CD4-positive, alpha-beta T cell treated with Interleukin-12 subunit alpha and Interleukin-12 subunit beta, for 1 hour (primary cell): ENCODE measurements around the gene TDP1.
"Not testable (repeated sequence)": the region's sequence is repeated elsewhere in the genome, so short reads cannot be mapped to it uniquely, and the experiment has no call there.

ENCODE experiments used
- DNase-seq: peaks from one replicate; pipeline ENCODE4 v3.0.0-alpha.2; 2020

TDP1 gene

GRCh38 chr14:89992273-89992672 lies 36.5 kb downstream of the TDP1 start:
- DNase-seq = no peak

DNA sequence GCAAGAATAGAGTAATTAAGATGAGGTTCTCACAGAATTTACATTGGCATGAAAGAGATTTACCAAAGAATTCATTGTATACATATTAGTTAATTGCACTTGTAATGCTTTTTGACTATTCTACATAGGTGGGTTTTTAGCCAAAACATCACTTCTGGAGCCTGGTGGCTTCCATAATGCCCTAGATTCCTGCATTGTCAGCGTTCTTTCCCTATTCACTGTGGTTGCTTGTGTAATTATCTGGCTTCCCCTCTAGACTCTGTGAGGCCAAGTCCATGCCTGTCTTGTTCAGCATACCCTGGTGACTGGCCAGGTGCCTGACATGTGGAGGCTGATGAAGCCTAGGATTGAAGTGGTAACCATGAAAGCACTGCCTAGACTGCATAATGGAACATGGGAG lies 41.2 kb downstream of the TDP1 start:
- DNase-seq = no peak

GRCh38 chr14:90000935-90001334 lies 45.2 kb downstream of the TDP1 start:
- no peak for DNase-seq

GRCh38 chr14:90003526-90004307 lies 48.0 kb downstream of the TDP1 start:
- DNase-seq = no peak

DNA sequence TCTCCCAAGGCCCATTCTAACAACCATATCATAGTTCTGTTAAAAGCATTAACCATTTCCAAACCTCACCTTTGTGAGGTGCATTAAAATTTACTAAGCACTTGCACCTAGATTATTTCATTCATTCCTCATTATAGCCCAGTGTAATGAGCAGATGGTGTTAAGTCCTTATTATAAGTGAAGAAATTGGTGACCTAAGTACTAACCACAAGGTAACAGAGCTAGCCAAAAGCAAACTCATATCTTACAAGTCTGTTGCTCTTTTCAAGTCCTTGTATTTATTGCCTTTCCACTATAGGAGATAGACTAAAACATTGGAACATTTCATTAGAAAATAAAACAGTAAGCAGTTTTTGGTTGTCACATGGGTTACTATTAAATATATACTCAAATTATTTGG lies 49.7 kb downstream of the TDP1 start:
- DNase-seq = no peak

DNA sequence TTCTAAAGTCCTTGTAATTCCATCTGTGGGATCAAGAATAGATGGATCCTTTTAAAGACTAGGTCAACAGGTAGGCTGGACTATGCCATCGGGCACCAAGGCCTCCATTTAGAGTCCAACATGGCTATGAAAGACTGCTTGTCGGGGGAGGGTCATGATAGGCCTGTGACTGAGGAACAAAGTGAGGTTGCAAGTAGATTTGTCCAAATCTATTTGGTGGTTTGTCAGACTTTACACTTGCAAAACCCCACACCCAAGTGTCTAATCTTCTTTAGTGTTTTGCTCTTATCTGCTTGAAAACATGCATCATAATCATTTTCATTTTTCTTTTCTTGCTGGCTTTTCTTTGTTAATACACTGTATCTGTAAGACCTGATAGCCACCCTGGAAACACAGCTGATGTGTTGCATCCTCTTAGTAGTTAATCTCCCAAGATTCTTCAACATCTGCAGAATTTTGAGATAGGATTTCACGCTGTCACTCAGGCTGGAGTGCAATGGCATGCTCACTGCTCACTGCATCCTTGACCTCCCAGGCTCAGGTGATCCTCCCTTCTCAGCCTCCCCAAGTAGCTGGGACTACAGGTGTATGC lies 50.3 kb downstream of the TDP1 start:
- no peak for DNase-seq

GRCh38 chr14:90017371-90017770 lies 61.6 kb downstream of the TDP1 start:
- no peak for DNase-seq

- no peak for DNase-seq
Observed at GRCh38 chr14:90019824-90020523, 64.2 kb downstream of the TDP1 start.

- DNase-seq = no peak
Observed at GRCh38 chr14:90023176-90023896, 67.6 kb downstream of the TDP1 start.

DNA sequence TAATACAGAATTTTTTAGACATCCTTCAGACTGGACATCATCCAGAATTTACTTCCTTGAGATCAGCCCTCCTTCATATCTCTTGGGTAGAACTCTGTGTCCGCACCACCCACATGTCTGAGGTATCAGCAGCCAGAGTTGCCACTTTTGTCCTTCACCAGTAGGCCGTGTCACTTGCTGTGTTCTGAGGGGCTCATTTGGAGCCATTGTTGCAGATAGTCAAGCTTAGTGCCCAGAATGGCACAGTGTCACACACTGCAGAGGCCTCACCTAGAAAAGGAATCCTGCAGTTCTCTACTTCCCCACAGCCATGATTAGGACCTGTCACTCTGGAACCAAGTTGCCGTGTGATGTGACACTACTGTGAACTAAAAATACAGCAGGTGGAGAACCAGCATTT lies 69.2 kb downstream of the TDP1 start:
- no peak for DNase-seq

DNA sequence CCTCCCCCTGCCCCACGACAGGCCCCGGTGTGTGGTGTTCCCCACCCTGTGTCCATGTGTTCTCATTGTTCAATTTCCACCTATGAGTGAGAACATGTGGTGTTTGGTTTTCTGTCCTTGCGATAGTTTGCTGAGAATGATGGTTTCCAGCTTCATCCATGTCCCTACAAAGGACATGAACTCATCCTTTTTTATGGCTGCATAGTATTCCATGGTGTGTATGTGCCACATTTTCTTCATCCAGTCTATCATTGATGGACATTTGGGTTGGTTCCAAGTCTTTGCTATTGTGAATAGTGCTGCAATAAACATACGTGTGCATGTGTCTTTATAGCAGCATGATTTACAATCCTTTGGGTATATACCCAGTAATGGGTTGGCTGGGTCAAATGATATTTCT lies 70.9 kb downstream of the TDP1 start:
- not testable (repeated sequence) for DNase-seq

DNA sequence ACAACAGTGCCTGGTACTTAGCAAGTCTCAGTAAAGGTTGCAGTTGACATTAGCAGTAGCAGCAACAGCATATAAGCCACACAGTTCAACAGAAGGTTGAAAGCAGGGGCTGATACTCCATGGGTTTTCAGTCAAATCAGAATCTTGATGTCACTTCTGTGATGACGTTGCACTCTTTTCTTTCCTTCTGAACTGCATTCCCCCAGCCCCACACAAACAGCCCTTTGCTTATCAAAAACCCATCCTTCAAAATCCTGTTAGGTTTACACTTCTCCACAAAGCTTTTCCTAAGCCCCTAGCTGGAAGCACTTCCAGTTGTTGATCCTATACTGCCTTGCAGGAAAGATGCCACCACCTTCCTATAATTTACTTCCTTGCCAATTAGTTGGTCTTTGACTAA lies 72.1 kb downstream of the TDP1 start:
- no peak for DNase-seq

GRCh38 chr14:90034156-90034555 lies 78.4 kb downstream of the TDP1 start:
- no peak for DNase-seq

GRCh38 chr14:90034835-90035525 lies 79.3 kb downstream of the TDP1 start:
- DNase-seq = no peak

- DNase-seq = no peak
Observed at GRCh38 chr14:90039253-90040010, 83.7 kb downstream of the TDP1 start.

DNA sequence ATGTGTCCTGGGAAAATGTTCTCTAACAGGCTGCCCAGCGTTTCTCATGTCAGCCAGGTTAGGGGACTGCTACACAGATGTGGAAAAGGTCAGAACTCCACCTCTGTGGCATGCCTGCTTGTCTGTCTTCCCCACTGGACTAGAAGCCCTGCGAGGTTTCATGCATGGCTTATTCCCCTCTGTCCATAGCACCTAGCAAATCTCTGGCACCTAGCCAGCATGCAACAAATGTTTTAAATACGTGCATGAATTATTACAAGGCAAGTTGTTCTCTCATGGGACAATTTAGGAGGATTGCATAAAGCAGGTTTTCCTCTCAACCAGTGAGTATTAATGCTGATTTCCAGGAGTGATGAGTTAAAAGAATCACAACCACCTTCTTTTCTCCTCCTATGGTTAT lies 84.7 kb downstream of the TDP1 start:
- DNase-seq = no peak

GRCh38 chr14:90042496-90043252 lies 86.9 kb downstream of the TDP1 start:
- no peak for DNase-seq

- DNase-seq = no peak
Observed at GRCh38 chr14:90045616-90046015, 89.9 kb downstream of the TDP1 start.

- DNase-seq = no peak
Observed at GRCh38 chr14:90049390-90049789, 93.7 kb downstream of the TDP1 start.

DNA sequence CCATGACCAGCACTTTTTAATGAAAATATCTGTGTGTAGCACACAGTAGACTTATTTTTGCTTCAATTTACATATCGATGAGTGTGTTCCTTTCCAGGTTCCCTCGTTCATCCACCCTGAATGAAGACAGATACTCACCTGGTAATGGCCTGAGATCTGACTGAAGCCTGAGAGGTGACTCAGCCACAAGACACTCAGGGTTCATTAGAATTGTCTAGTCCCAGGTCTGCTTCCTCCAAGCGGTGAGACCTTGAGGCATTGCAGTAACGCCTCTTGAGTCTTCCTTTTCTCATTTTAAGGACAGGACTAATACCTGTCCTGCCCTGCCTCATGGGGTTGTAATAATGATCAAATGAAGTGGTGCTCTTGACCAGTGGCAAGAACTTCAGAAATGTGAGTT lies 94.5 kb downstream of the TDP1 start:
- no peak for DNase-seq

DNA sequence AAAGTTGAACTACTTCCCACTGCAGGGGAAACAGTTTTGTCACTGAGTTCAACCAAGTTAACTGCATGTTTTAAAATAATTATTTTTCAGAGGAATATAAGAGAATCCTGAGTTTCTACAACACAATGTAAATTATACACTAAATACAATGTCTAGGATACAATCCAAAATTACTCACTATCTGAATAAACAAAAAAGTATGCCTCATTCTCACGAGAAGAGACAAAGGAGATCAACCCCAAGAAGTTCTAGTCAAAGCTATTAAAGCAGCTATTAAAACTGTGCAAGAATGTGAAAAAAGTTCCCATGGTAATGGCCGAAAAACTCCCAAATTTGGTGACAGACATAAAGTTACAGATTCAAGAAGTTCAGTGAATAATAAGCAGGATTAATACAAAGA lies 97.3 kb downstream of the TDP1 start:
- no peak for DNase-seq
